ENCODE data around the gene HJV. TPM values are rescaled to one million over a fixed set of nuclear protein-coding genes. Genes with fewer than 3 reads are reported as not detected.

Gene HJV, protein sequence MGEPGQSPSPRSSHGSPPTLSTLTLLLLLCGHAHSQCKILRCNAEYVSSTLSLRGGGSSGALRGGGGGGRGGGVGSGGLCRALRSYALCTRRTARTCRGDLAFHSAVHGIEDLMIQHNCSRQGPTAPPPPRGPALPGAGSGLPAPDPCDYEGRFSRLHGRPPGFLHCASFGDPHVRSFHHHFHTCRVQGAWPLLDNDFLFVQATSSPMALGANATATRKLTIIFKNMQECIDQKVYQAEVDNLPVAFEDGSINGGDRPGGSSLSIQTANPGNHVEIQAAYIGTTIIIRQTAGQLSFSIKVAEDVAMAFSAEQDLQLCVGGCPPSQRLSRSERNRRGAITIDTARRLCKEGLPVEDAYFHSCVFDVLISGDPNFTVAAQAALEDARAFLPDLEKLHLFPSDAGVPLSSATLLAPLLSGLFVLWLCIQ
- 0.15 and 0.18 TPM in 2 replicates for total RNA-seq (2016; rRNA removed; fragmentation: Illumina TruSeq; extraction: Trizol)
- 0.35 TPM in 1 of 2 replicates, not detected in the other for total RNA-seq (2016; cell fraction: cytosol; rRNA removed; fragmentation: Illumina TruSeq; extraction: Trizol; ENCODE audit: low read depth)
- 0.30 TPM in 1 of 2 replicates, not detected in the other for total RNA-seq (2016; cell fraction: insoluble cytoplasmic fraction; rRNA removed; fragmentation: Illumina TruSeq; extraction: Trizol)
- total RNA-seq (2016; cell fraction: membrane; rRNA removed; fragmentation: Illumina TruSeq; extraction: Trizol): 0.22 and 0.28 TPM in 2 replicates
- not detected in 2 replicates for total RNA-seq (2016; cell fraction: nucleus; rRNA removed; fragmentation: Illumina TruSeq; extraction: Trizol)
- 0.03 TPM in 1 of 2 replicates, not detected in the other for polyA plus RNA-seq (2011; rRNA removed)
- 0.03 and 0.05 TPM in 2 replicates for polyA plus RNA-seq (2011; cell fraction: cytosol; rRNA removed)
- not detected in 2 replicates for polyA plus RNA-seq (2011; cell fraction: nucleus; rRNA removed)
- polyA plus RNA-seq (2012): not detected in 2 replicates
- polyA plus RNA-seq (2016; cell fraction: cytosol; fragmentation: Illumina TruSeq; extraction: Trizol; ENCODE audit: low read depth): 0.08 and 0.12 TPM in 2 replicates
- polyA plus RNA-seq (2016; cell fraction: insoluble cytoplasmic fraction; fragmentation: Illumina TruSeq; extraction: Trizol; ENCODE audit: low read depth): not detected in 2 replicates
- polyA plus RNA-seq (2016; cell fraction: membrane; fragmentation: Illumina TruSeq; extraction: Trizol; ENCODE audit: low read depth): not detected in 2 replicates
- not detected in 2 replicates for polyA plus RNA-seq (2016; cell fraction: nucleus; fragmentation: Illumina TruSeq; extraction: Trizol; ENCODE audit: insufficient read depth, low read depth)
- not detected in 2 replicates for polyA minus RNA-seq (2011; rRNA and poly(A)+ RNA removed; ENCODE audit: low replicate concordance)
- polyA minus RNA-seq (2011; cell fraction: cytosol; rRNA and poly(A)+ RNA removed): not detected in 2 replicates
- polyA minus RNA-seq (2011; cell fraction: nucleus; rRNA and poly(A)+ RNA removed): not detected in 2 replicates
- Bru-seq, nascent RNA: percentile 14 among the genes with signal in this experiment
- percentile 18 among the genes with signal in this experiment for BruChase-seq, experiment 1, labeled RNA remaining after a 6-hour chase
- percentile 14 among the genes with signal in this experiment for BruChase-seq, experiment 2, labeled RNA remaining after a 2-hour chase
- long read RNA-seq, experiment 1: 0 reads
- long read RNA-seq, experiment 2: 0 reads

DNA sequence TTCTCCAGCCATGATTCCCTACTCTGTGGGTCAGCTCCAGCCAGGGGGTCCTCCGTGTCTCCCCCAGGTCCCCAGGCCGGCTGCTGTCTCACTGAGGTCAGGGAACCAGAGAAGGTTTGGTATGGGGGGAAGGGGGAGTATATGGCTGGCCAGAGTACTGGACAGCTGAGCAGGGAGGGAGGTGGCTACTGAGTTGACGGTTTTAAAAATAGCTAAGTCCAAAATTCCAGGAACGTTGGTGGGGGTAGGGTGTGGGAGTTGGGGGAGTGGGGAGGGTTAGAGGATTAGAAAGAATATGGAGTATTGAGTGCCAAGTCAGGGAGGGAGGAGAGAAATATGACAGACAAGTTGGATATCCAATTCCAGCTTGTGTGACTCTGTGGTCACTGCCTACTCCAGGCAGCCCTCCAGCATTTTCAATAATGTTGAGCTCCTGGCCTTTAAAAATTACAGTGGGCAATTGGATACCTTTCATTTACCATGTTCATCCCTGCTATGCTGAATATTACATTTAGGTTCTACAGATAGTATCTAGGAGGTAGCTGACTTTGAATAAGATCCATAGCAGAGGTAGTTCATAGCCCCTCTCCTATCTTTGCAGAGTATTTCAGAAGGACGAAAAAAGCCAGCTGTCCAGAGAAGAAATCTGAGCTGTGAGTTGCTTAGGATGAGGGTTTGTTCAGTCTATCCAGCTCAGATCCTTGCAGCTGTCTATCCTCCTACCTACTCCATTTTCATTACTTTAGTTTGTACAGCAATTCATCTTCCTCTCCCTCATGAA is at the start of gene HJV:
Gene HJV (minus strand): TSS at position 114 of the 781 bp plus-strand sequence. CDS start 1,504 bp downstream, outside the sequence.
- POLR2A ChIA-PET: interaction anchor here (1.2 to 2.9 kb wide), 3 partner anchors 11 to 30 kb away, joined by 6 to 15 read pairs (median 15); no protein-coding TSS in a partner anchor
- no peak within 1 kb of the TSS for H3K9ac ChIP-seq (ENCODE audit: insufficient read depth, low read depth, low read length)
- no peaks in the 10 kb centered on the region for H3K79me2 ChIP-seq (ENCODE audit: insufficient read depth, low read length)
- TF ChIP-seq HNRNPK (IDR thresholded peaks at IDR 0.05; ENCODE audit: low read depth, low read length, poor library complexity, severe bottlenecking): peak; percentile 31
- no peak for TF ChIP-seq NPAS2 (CRISPR knock-in tag; IDR thresholded peaks at IDR 0.05; ENCODE audit: borderline replicate concordance)
- peak; percentile 82 for TF ChIP-seq ZFP36 (IDR thresholded peaks at IDR 0.05; ENCODE audit: borderline replicate concordance, low read depth, low read length, partially characterized antibody)
- no peak for ATAC-seq
- H4K20me1 ChIP-seq (ENCODE audit: insufficient read depth, low read length): no peaks in the 10 kb centered on the region
- H3K27me3 ChIP-seq (ENCODE audit: control insufficient read depth in 1 of 2, insufficient read depth in 2 of 2, low read length in 2 of 2): no peaks in the 10 kb centered on the region
- no peak within 1 kb of the TSS for H2AFZ ChIP-seq (ENCODE audit: low read length)
- H3K9me3 ChIP-seq (ENCODE audit: low read length): no peaks in the 10 kb centered on the region
- in situ Hi-C loops (cut with HindIII; ENCODE audit: extremely low pct_ligation_motif_present, low pct_unique_long_range_greater_than_20kb) (no loop called here), intact Hi-C loops (cut with micrococcal nuclease; ENCODE audit: unreplicated experiment) (no loop called here)
- peaks cover 27% of the 10 kb centered on the region for H3K4me1 ChIP-seq (ENCODE audit: insufficient read depth, low read length)
- no TSS peak for BruUV-seq (replicated peaks)
- no peak for DNase-seq (ENCODE audit: low spot score)
- H3K4me2 ChIP-seq (ENCODE audit: low read depth, low read length): peak within 1 kb of the TSS; percentile 42
- H3K4me3 ChIP-seq (replicated peaks in 1 of 3; ENCODE audit: insufficient read depth in 1 of 3, low read depth in 2 of 3, low read length in 3 of 3): no peak within 1 kb of the TSS
- 37% methylated on average over 5 of the region's 5 CpGs for WGBS (ENCODE audit: low lambda C conversion rate)
- no peaks in the 10 kb centered on the region for H3K36me3 ChIP-seq (replicated peaks in 1 of 2; ENCODE audit: control insufficient read depth in 1 of 2, insufficient read depth in 2 of 2, low read length in 2 of 2)
- FAIRE-seq: no peak
- CTCF ChIA-PET (ENCODE audit: low intra/inter-chr PET ratio, low total read pairs): no interaction called here
- H3K27ac ChIP-seq (ENCODE audit: extremely low read length, insufficient read depth, low read length): no peak within 1 kb of the TSS
